ENCODE data around the gene GLT8D1.

GLT8D1 gene

GRCh38 chr3:52697632-52697965 is 8.0 kb downstream of the GLT8D1 start:
- H3K4me3 ChIP-seq (ENCODE audit: low read depth, low read length): no peak overlapping the region
- no peak for TF ChIP-seq CTCF (conservative IDR thresholded peaks at IDR 0.05; ENCODE audit: low read depth, low read length)
- no peak for DNase-seq (ENCODE audit: low read depth)

GRCh38 chr3:52696830-52697631 is 8.6 kb downstream of the GLT8D1 start:
- no peak for DNase-seq (ENCODE audit: low read depth)
- TF ChIP-seq CTCF (conservative IDR thresholded peaks at IDR 0.05; ENCODE audit: low read depth, low read length): no peak

GRCh38 chr3:52695798-52696671 is 9.6 kb downstream of the GLT8D1 start:
- DNase-seq (ENCODE audit: low read depth): no peak
- TF ChIP-seq CTCF (conservative IDR thresholded peaks at IDR 0.05; ENCODE audit: low read depth, low read length): no peak
- H3K4me3 ChIP-seq (ENCODE audit: low read depth, low read length): no peak overlapping the region

More at GRCh38 chr3:52696830-52697631, 8.6 kb downstream of the GLT8D1 start:
- no peak overlapping the region for H3K4me3 ChIP-seq (ENCODE audit: low read depth, low read length)

DNA sequence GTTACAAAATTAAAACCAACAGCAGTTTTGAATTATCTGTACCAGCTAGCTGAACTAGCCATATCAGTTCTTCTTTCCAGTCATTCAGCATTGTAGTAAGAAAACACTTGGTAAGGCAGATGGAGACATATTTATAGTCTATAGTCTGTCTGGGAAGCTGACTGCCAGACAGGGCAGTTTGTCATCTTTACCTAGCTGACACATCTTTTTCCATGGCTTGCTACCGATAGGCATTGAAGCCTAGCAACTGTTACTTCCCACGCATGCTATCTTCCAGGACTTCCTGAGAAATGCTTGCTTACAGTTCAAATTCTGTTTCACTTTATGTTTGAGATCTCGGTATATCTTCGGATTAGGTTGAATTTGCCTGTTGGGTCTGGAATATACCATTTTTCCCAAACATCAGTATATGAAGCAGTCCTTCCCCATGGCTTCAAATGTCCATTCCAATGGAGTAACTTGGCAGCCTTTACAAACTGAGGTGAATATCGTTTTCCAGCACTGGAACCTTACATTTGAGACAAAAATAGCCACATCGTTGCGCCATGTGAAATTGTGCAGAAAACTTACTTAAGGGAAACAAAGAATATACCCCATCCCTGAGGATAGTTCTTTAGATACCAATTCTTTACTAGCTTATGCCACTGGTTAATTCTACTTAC is 10.9 kb downstream of the GLT8D1 start:
- TF ChIP-seq CTCF (conservative IDR thresholded peaks at IDR 0.05; ENCODE audit: low read depth, low read length): no peak
- H3K4me3 ChIP-seq (ENCODE audit: low read depth, low read length): no peak overlapping the region
- no peak for DNase-seq (ENCODE audit: low read depth)

DNA sequence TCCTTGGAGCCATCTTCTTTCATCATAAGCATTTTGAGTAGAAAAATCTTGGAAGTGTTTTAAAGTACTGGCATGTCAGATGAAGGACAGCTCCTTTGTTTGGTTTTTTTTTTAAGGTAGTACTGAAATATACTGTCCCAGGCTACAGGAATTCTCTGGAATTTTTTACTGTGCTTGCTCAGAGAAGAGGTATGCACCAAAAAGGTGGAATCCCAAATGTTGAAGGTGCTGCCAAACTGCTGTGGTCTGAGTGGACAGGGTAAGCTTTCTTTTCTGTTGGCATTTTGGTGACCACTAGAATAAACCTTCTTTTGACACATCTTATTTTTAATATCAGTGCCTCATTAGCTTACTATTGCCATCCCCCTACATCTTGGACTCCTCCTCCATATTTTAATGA is 12.5 kb downstream of the GLT8D1 start:
- no peak overlapping the region for H3K4me3 ChIP-seq (ENCODE audit: low read depth, low read length)
- DNase-seq (ENCODE audit: low read depth): no peak
- no peak for TF ChIP-seq CTCF (conservative IDR thresholded peaks at IDR 0.05; ENCODE audit: low read depth, low read length)

- no peak overlapping the region for H3K4me3 ChIP-seq (ENCODE audit: low read depth, low read length)
- no peak for DNase-seq (ENCODE audit: low read depth)
- TF ChIP-seq CTCF (conservative IDR thresholded peaks at IDR 0.05; ENCODE audit: low read depth, low read length): no peak
These were observed 15.0 kb downstream of the GLT8D1 start for GRCh38 chr3:52690560-52690959.
